SK-N-SH treated with all-trans-retinoic acid at 6 μM for 48 hours (cell line): ENCODE data around the gene GLP1R.

Source experiments
- ATAC-seq: fragments of 200-7000 bp; cut with Tn5 transposase; 3 replicates; pipeline ENCODE4 v1.9.1; 2020; ENCODE audit warnings: mild to moderate bottlenecking, moderate library complexity
- ARNTL ChIP-seq: fragments of 450-650 bp; formaldehyde crosslinking; IDR thresholded peaks from 2 replicates; pipeline ENCODE4 v1.5.0; 2020; ENCODE audit warnings: low read depth, mild to moderate bottlenecking, moderate library complexity, borderline replicate concordance
- BACH2 ChIP-seq: fragments of 250-450 bp; sonication (Bioruptor Pico); IDR thresholded peaks from 2 replicates; pipeline ENCODE4 v1.9.0; 2021; ENCODE audit warnings: mild to moderate bottlenecking, borderline replicate concordance
- CREB5 ChIP-seq: fragments of 250-450 bp; sonication (Bioruptor Pico); IDR thresholded peaks from 2 replicates; pipeline ENCODE4 v1.5.1; 2020; ENCODE audit warnings: low read depth, mild to moderate bottlenecking, moderate library complexity
- CSRNP3 ChIP-seq: fragments of 250-450 bp; sonication (Bioruptor Pico); IDR thresholded peaks from 2 replicates; pipeline ENCODE4 v1.5.1; 2021; ENCODE audit warnings: mild to moderate bottlenecking, moderate library complexity
- ESRRG ChIP-seq: fragments of 250-450 bp; sonication (Bioruptor Pico); IDR thresholded peaks from 2 replicates; pipeline ENCODE4 v1.6.1; 2021; ENCODE audit warnings: mild to moderate bottlenecking
- GLIS3 ChIP-seq: fragments of 250-450 bp; sonication (Bioruptor Pico); IDR thresholded peaks from 2 replicates; pipeline ENCODE4 v1.5.0; 2020; ENCODE audit warnings: mild to moderate bottlenecking, moderate library complexity
- ISL1 ChIP-seq: fragments of 250-450 bp; sonication (Bioruptor Pico); IDR thresholded peaks from 2 replicates; pipeline ENCODE4 v2.1.2; 2022; ENCODE audit warnings: mild to moderate bottlenecking, moderate library complexity
- OSR1 ChIP-seq: fragments of 250-450 bp; sonication (Bioruptor Pico); IDR thresholded peaks from 2 replicates; pipeline ENCODE4 v1.8.0; 2022; ENCODE audit warnings: moderate library complexity, mild to moderate bottlenecking, inconsistent platforms
- PATZ1 ChIP-seq: fragments of 250-450 bp; sonication (Bioruptor Pico); IDR thresholded peaks from 2 replicates; pipeline ENCODE4 v1.8.0; 2020; ENCODE audit warnings: mild to moderate bottlenecking, moderate library complexity, borderline replicate concordance
- POU6F1 ChIP-seq: fragments of 250-450 bp; sonication (Bioruptor Pico); IDR thresholded peaks from 2 replicates; pipeline ENCODE4 v1.8.0; 2021; ENCODE audit warnings: low read depth, mild to moderate bottlenecking, moderate library complexity, borderline replicate concordance
- PPARA ChIP-seq: fragments of 250-450 bp; sonication (Bioruptor Pico); IDR thresholded peaks from 2 replicates; pipeline ENCODE4 v1.5.0; 2020; ENCODE audit warnings: mild to moderate bottlenecking, borderline replicate concordance
- RARB ChIP-seq: fragments of 250-450 bp; sonication (Bioruptor Pico); IDR thresholded peaks from 2 replicates; pipeline ENCODE4 v1.8.0; 2021; ENCODE audit warnings: mild to moderate bottlenecking, moderate library complexity
- TCF4 ChIP-seq: fragments of 250-450 bp; sonication (Bioruptor Pico); IDR thresholded peaks from 2 replicates; pipeline ENCODE4 v1.8.0; 2021; ENCODE audit warnings: mild to moderate bottlenecking, moderate library complexity, borderline replicate concordance
- ZC3H10 ChIP-seq: fragments of 250-450 bp; sonication (Bioruptor Pico); IDR thresholded peaks from 2 replicates; pipeline ENCODE4 v1.5.1; 2021; ENCODE audit warnings: mild to moderate bottlenecking, moderate library complexity
- ZFP30 ChIP-seq: fragments of 450-650 bp; formaldehyde crosslinking; IDR thresholded peaks from 2 replicates; pipeline ENCODE4 v1.5.0; 2022; ENCODE audit warnings: mild to moderate bottlenecking, moderate library complexity
- ZNF565 ChIP-seq: fragments of 450-650 bp; formaldehyde crosslinking; conservative IDR thresholded peaks from 2 replicates; pipeline ENCODE4 v1.5.0; 2020; ENCODE audit warnings: low read depth, mild to moderate bottlenecking, moderate library complexity
- ZNF70 ChIP-seq: fragments of 450-650 bp; formaldehyde crosslinking; IDR thresholded peaks from 2 replicates; pipeline ENCODE4 v1.5.0; 2020; ENCODE audit warnings: mild to moderate bottlenecking, moderate library complexity
- ZNF8 ChIP-seq: fragments of 450-650 bp; formaldehyde crosslinking; IDR thresholded peaks from 2 replicates; pipeline ENCODE4 v1.5.0; 2020; ENCODE audit warnings: mild to moderate bottlenecking, moderate library complexity

GLP1R gene

GRCh38 chr6:39062014-39062740 is 13.6 kb downstream of the GLP1R start:
- TF ChIP-seq OSR1: no peak
- peak; percentile 31; the same call in 1 of the 2 replicates for TF ChIP-seq TCF4 (CRISPR knock-in tag)
- TF ChIP-seq ZFP30 (CRISPR knock-in tag): no peak
- no peak for TF ChIP-seq ZC3H10 (CRISPR knock-in tag)
- no peak for TF ChIP-seq GLIS3 (CRISPR knock-in tag)
- TF ChIP-seq, all 23 proteins: peak for 1
- no peak; the same call in 2 of the 3 replicates for ATAC-seq

- ATAC-seq: no peak
Observed at GRCh38 chr6:39063526-39063925, 14.9 kb downstream of the GLP1R start.

GRCh38 chr6:39065561-39065960 is 17.0 kb downstream of the GLP1R start:
- ATAC-seq: no peak
- TF ChIP-seq CREB5 (CRISPR knock-in tag): no peak
- no peak for TF ChIP-seq ZNF8
- no peak for TF ChIP-seq CSRNP3 (CRISPR knock-in tag)
- no peak for TF ChIP-seq ZNF565 (CRISPR knock-in tag)
- no peak for TF ChIP-seq ARNTL (CRISPR knock-in tag)
- TF ChIP-seq ESRRG (CRISPR knock-in tag): no peak
- no peak for TF ChIP-seq RARB (CRISPR knock-in tag)
- no peak for TF ChIP-seq ZFP30 (CRISPR knock-in tag)
- TF ChIP-seq ISL1 (CRISPR knock-in tag): no peak
- TF ChIP-seq BACH2 (CRISPR knock-in tag): no peak
- no peak for TF ChIP-seq PPARA (CRISPR knock-in tag)
- no peak for TF ChIP-seq GLIS3 (CRISPR knock-in tag)

More at GRCh38 chr6:39063526-39063925, 14.9 kb downstream of the GLP1R start:
- TF ChIP-seq PATZ1 (CRISPR knock-in tag) (no peak), ZFP30 (CRISPR knock-in tag) (no peak), ESRRG (CRISPR knock-in tag) (no peak), CREB5 (CRISPR knock-in tag) (no peak), ZNF565 (CRISPR knock-in tag) (no peak), ZNF8 (no peak), ISL1 (CRISPR knock-in tag) (no peak), POU6F1 (no peak), ZNF70 (CRISPR knock-in tag) (no peak), ARNTL (CRISPR knock-in tag) (no peak), CSRNP3 (CRISPR knock-in tag) (no peak), ZC3H10 (CRISPR knock-in tag) (no peak), GLIS3 (CRISPR knock-in tag) (no peak)
- TF ChIP-seq, all 23 proteins: peak for 0
